Measurements from ENCODE around the gene UNC119B.

Gene UNC119B

GRCh38 chr12:120690083-120690450 is 20.2 kb upstream of the UNC119B start:
- Histone ChIP-seq H3K36me3 (replicated peaks; ENCODE audit: insufficient read depth, low read length) (no peaks in the 10 kb centered on the region), H3K9ac (ENCODE audit: low read length) (no peak overlapping the region), H3K27ac (ENCODE audit: low read length) (no peak overlapping the region), H2AFZ (ENCODE audit: low read length) (no peak overlapping the region), H3K9me2 (replicated peaks; ENCODE audit: insufficient read depth, low read length) (no peaks in the 10 kb centered on the region), H3K27me3 (replicated peaks; ENCODE audit: insufficient read depth, low read length) (no peaks in the 10 kb centered on the region), H4K20me1 (ENCODE audit: insufficient read depth, low read length) (no peaks in the 10 kb centered on the region), H3K9me3 (replicated peaks; ENCODE audit: insufficient read depth, low read length) (no peaks in the 10 kb centered on the region), H3K79me2 (ENCODE audit: low read length) (peaks cover 53% of the 10 kb centered on the region), H3K4me1 (ENCODE audit: low read length) (0 out of 2 replicates have a peak, but pooled peaks cover 3% of the 10 kb centered on the region), H3K4me2 (ENCODE audit: low read depth, low read length) (no peak overlapping the region), H3F3A (ENCODE audit: insufficient read depth, low read length) (peaks cover 4% of the 10 kb centered on the region; the same call in 1 of the 2 replicates), H3K4me3 (ENCODE audit: low read length) (no peak overlapping the region)
- TF ChIP-seq EZH2 (optimal IDR thresholded peaks at IDR 0.05; ENCODE audit: low read depth, low read length) (no peak), CTCF (IDR thresholded peaks at IDR 0.05; ENCODE audit: low read length) (no peak), EZH2phosphoT487 (IDR thresholded peaks at IDR 0.05; ENCODE audit: low read length) (no peak)
- DNase-seq: no peak

DNA sequence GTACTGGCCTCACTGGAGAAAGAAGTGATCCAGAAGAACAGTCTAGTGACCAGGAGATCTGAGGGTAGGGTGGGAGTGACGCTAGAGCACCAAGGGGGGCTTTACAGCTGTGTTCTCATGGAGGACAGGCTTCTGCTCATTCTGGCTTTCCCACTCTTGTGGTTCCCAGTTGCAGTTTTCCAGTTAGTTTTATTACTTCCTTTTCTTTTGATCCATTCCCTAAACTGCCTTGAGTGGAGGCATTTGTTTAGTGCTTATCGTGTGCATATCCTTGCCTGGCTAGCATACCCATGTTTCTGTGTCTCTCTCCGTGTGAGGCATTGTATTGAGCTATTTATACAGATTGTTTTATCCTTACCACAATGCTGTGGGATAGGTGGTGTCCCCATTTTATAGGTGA is 19.3 kb upstream of the UNC119B start:
- H3K27ac ChIP-seq (ENCODE audit: low read length): no peak overlapping the region
- no peaks in the 10 kb centered on the region for H3K9me3 ChIP-seq (replicated peaks; ENCODE audit: insufficient read depth, low read length)
- H3K4me2 ChIP-seq (ENCODE audit: low read depth, low read length): no peak overlapping the region
- no peak overlapping the region for H3K4me3 ChIP-seq (ENCODE audit: low read length)
- H3K4me1 ChIP-seq (ENCODE audit: low read length): no peaks in the 10 kb centered on the region
- no peaks in the 10 kb centered on the region for H3K27me3 ChIP-seq (replicated peaks; ENCODE audit: insufficient read depth, low read length)
- no peak overlapping the region for H3K9ac ChIP-seq (ENCODE audit: low read length)
- no peak for TF ChIP-seq EZH2phosphoT487 (IDR thresholded peaks at IDR 0.05; ENCODE audit: low read length)
- no peak for TF ChIP-seq EZH2 (optimal IDR thresholded peaks at IDR 0.05; ENCODE audit: low read depth, low read length)
- no peak for TF ChIP-seq CTCF (IDR thresholded peaks at IDR 0.05; ENCODE audit: low read length)
- DNase-seq: no peak
- no peaks in the 10 kb centered on the region for H3K36me3 ChIP-seq (replicated peaks; ENCODE audit: insufficient read depth, low read length)
- no peaks in the 10 kb centered on the region for H3K9me2 ChIP-seq (replicated peaks; ENCODE audit: insufficient read depth, low read length)
- no peak overlapping the region for H2AFZ ChIP-seq (ENCODE audit: low read length)
- no peaks in the 10 kb centered on the region for H4K20me1 ChIP-seq (ENCODE audit: insufficient read depth, low read length)
- H3F3A ChIP-seq (ENCODE audit: insufficient read depth, low read length): no peaks in the 10 kb centered on the region
- H3K79me2 ChIP-seq (ENCODE audit: low read length): peaks cover 53% of the 10 kb centered on the region

GRCh38 chr12:120692524-120693033 is 17.7 kb upstream of the UNC119B start:
- no peaks in the 10 kb centered on the region for H3K4me1 ChIP-seq (ENCODE audit: low read length)
- TF ChIP-seq EZH2 (optimal IDR thresholded peaks at IDR 0.05; ENCODE audit: low read depth, low read length): no peak
- no peak for TF ChIP-seq CTCF (IDR thresholded peaks at IDR 0.05; ENCODE audit: low read length)
- no peak for TF ChIP-seq EZH2phosphoT487 (IDR thresholded peaks at IDR 0.05; ENCODE audit: low read length)
- DNase-seq: no peak
- peaks cover 50% of the 10 kb centered on the region for H3K79me2 ChIP-seq (ENCODE audit: low read length)
- no peaks in the 10 kb centered on the region for H3K27me3 ChIP-seq (replicated peaks; ENCODE audit: insufficient read depth, low read length)
- no peak overlapping the region for H3K4me2 ChIP-seq (ENCODE audit: low read depth, low read length)
- H2AFZ ChIP-seq (ENCODE audit: low read length): no peak overlapping the region
- no peak overlapping the region for H3K9ac ChIP-seq (ENCODE audit: low read length)
- H3K27ac ChIP-seq (ENCODE audit: low read length): no peak overlapping the region
- H3K4me3 ChIP-seq (ENCODE audit: low read length): no peak overlapping the region
- H3K9me3 ChIP-seq (replicated peaks; ENCODE audit: insufficient read depth, low read length): no peaks in the 10 kb centered on the region
- H4K20me1 ChIP-seq (ENCODE audit: insufficient read depth, low read length): no peaks in the 10 kb centered on the region
- no peaks in the 10 kb centered on the region for H3F3A ChIP-seq (ENCODE audit: insufficient read depth, low read length)
- H3K36me3 ChIP-seq (replicated peaks; ENCODE audit: insufficient read depth, low read length): no peaks in the 10 kb centered on the region
- H3K9me2 ChIP-seq (replicated peaks; ENCODE audit: insufficient read depth, low read length): no peaks in the 10 kb centered on the region
